Left lung (tissue), 10 donors: ENCODE measurements around the gene OPRM1. TPM values are rescaled to one million over a fixed set of nuclear protein-coding genes. Genes with fewer than 3 reads are reported as not detected.

Experiments
- ATAC-seq: fragments of 200-7000 bp; cut with Tn5 transposase; one replicate; pipeline ENCODE4 v1.9.1; 2020; ENCODE audit warnings: moderate library complexity
- DNase-seq, 4 donors: peaks; one replicate each; pipeline ENCODE4 v3.0.0-alpha.2; 2013 to 2020
- H3K27ac ChIP-seq, 2 donors: fragments of 200-600 bp; sonication (generic) in 1 of 2; one replicate each; pipeline versions ENCODE4 v1.5.0 to v1.8.0; 2020 to 2021
- H3K27me3 ChIP-seq, 2 donors: fragments of 200-600 bp; sonication (generic) in 1 of 2; one replicate each; pipeline versions ENCODE4 v1.5.0 to v1.8.0; 2020 to 2021
- H3K36me3 ChIP-seq, 2 donors: fragments of 200-600 bp; sonication (generic) in 1 of 2; one replicate each; pipeline versions ENCODE4 v1.5.0 to v1.8.0; 2020 to 2021
- H3K4me1 ChIP-seq, 2 donors: fragments of 200-600 bp; one replicate each; pipeline ENCODE4 v1.8.0; 2021
- H3K4me3 ChIP-seq, 2 donors: fragments of 200-600 bp; sonication (generic) in 1 of 2; one replicate each; pipeline versions ENCODE4 v1.5.0 to v1.8.0; 2020 to 2021; ENCODE audit warnings: mild to moderate bottlenecking in 1 of 2
- H3K9me3 ChIP-seq, 2 donors: fragments of 200-600 bp; sonication (generic) in 1 of 2; one replicate each; pipeline versions ENCODE4 v1.5.0 to v1.8.0; 2020 to 2021
- intact Hi-C, 2 donors: fragments of 100-400 bp; cut with DNase I; formaldehyde crosslinking; loops; one replicate each; pipeline versions ENCODE4 v1.11.2 to v1.14.2; 2022
- polyA plus RNA-seq, 6 donors: library from polyadenylated mRNA; unstranded; fragments of 120-200 nt; gene quantifications; one replicate each; pipeline ENCODE4 v1.2.1, GENCODE V29; 2013; ENCODE audit not compliant: insufficient read length in 6 of 6
- total RNA-seq, 2 donors: library from RNA; stranded (reverse); fragmentation: NEBNext Ultra II Directional; extraction: Animal tissue kit (Norgen Biotek cat#: 25700); gene quantifications; one replicate each; pipeline ENCODE4 v1.2.1, GENCODE V29; 2021
- TF ChIP-seq, protein P1 (sequence below), 2 donors: fragments of 200-600 bp; sonication (generic) in 1 of 2; IDR thresholded peaks; one replicate each; pipeline versions ENCODE4 v1.5.0 to v1.8.0; 2021; ENCODE audit warnings: antibody characterized with exemption in 2 of 2
- donor health status: DM: no; HTN: yes; CAD: no.
- donor health status: DM: no; HTN: no; CAD: no.

OPRM1 gene
- total and polyA plus RNA-seq, 8 donors: not detected

DNA sequence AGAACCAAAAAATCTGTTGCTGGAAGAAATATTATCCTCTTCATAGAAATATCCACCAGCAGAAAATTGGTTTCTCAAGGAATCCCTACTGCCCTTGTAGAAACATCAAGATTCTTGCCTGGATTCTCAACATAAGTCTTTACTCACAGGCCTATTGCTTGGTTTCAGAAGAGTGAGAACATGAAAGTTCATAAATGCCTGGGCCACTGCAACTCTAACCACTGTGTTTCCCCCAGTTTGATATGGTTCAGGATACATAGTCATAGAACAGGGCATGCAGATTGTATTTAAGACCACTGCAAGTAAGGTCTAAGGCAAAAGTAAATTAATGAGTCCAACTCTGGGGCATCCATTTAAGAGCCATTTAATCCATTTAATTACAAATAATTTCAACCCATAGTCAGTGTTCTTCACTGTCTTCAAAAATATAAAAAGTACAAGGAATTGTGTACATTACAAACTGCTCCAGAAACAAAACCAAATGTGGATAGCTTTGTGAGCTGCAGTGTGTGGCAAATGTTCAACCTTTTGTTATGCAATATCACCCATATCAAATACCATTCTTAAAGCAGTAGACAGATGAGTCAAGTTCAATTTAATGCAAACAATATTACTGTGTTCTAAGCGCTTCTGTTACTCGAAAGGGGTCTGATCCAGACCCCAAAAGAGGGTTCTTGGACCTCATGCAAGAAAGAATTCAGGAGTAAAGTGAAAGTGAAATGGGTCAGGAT, 83.3 kb downstream of the OPRM1 start:
- intact Hi-C loops: no loop called here
- H3K9me3 ChIP-seq: peaks cover 0 to 4% of the 10 kb centered on the region in 2 donors
- no peak for DNase-seq
- H3K4me1 ChIP-seq: peaks cover 0 to 10% of the 10 kb centered on the region in 2 donors
- no peaks in the 10 kb centered on the region for H3K36me3 ChIP-seq
- no peak overlapping the region for H3K4me3 ChIP-seq
- no peak for ATAC-seq
- TF ChIP-seq, protein P1, sequence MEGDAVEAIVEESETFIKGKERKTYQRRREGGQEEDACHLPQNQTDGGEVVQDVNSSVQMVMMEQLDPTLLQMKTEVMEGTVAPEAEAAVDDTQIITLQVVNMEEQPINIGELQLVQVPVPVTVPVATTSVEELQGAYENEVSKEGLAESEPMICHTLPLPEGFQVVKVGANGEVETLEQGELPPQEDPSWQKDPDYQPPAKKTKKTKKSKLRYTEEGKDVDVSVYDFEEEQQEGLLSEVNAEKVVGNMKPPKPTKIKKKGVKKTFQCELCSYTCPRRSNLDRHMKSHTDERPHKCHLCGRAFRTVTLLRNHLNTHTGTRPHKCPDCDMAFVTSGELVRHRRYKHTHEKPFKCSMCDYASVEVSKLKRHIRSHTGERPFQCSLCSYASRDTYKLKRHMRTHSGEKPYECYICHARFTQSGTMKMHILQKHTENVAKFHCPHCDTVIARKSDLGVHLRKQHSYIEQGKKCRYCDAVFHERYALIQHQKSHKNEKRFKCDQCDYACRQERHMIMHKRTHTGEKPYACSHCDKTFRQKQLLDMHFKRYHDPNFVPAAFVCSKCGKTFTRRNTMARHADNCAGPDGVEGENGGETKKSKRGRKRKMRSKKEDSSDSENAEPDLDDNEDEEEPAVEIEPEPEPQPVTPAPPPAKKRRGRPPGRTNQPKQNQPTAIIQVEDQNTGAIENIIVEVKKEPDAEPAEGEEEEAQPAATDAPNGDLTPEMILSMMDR (IDR thresholded peaks at IDR 0.05): no peak
- H3K27ac ChIP-seq: no peak overlapping the region
- H3K27me3 ChIP-seq: no peaks in the 10 kb centered on the region

DNA sequence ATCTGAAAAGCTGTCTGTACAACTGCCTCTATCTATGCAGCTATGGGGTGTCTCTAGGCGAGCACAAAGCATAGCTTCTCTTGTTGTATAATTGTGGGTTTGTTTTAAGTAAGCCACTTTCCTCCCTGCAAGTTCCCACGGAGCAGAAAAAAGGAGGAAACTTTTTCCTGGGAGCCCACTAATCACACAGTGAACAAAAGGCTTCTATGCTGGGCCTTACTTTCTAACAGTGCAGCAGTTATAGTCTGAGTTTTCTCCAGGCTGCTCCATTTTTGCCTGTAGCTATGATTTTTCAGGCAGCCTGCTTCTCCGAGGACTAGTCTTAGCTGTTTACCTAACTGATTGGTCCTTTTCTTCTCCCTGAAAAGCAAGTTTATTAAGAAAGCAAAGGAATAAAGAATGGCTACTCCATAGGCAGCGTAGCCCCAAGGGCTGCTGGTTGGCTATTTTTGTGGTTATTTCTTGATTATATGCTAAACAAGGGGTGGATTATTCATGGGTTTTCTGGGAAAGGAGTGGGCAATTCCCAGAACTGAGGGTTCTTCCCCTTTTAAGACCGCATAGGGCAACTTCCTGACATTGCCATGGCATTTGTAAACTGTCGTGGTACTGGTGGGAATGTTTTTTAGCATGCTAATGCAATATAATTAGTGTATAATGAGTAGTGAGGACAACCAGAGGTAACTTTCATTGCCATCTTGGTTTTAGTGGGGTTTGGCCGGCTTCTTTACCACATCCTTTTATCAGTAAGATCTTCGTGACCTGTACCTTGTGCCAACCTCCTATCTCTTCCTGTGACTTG, 84.3 kb downstream of the OPRM1 start:
- intact Hi-C loops: no loop called here
- H3K27ac ChIP-seq: no peak overlapping the region
- TF ChIP-seq, protein P1 (IDR thresholded peaks at IDR 0.05): no peak
- H3K4me1 ChIP-seq: peaks cover 0 to 10% of the 10 kb centered on the region in 2 donors
- ATAC-seq: no peak
- H3K9me3 ChIP-seq: peaks cover 0 to 4% of the 10 kb centered on the region in 2 donors
- H3K36me3 ChIP-seq: no peaks in the 10 kb centered on the region
- no peak for DNase-seq
- H3K4me3 ChIP-seq: no peak overlapping the region
- no peaks in the 10 kb centered on the region for H3K27me3 ChIP-seq

DNA sequence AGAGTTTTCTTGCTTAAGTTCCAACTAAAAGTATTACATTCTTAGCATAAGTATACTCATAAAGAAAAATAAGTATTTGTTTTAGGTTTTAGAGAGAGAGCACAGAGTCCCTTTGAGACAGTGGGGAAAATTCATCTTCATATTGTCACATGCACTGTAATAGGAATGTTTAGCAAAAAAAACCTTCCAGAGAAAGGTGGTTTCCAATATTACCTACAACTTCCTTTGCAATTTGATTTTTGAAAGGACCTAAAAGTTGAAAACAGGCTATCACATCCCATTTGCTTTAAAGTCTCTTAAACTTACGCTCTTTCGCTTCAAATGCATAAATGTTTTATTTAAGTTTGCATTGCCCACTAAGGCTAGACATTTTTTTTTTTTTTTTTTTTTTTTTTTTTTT, 86.4 kb downstream of the OPRM1 start:
- intact Hi-C loops: no loop called here
- no peaks in the 10 kb centered on the region for H3K27me3 ChIP-seq
- peak overlapping the region in 1 of 2 donors; percentile 48 for H3K27ac ChIP-seq
- no peak overlapping the region for H3K4me3 ChIP-seq
- ATAC-seq (no peak), DNase-seq (no peak)
- TF ChIP-seq, protein P1 (IDR thresholded peaks at IDR 0.05): no peak
- H3K36me3 ChIP-seq: no peaks in the 10 kb centered on the region
- H3K9me3 ChIP-seq: peaks cover 0 to 4% of the 10 kb centered on the region in 2 donors
- peaks cover 0 to 10% of the 10 kb centered on the region in 2 donors for H3K4me1 ChIP-seq

DNA sequence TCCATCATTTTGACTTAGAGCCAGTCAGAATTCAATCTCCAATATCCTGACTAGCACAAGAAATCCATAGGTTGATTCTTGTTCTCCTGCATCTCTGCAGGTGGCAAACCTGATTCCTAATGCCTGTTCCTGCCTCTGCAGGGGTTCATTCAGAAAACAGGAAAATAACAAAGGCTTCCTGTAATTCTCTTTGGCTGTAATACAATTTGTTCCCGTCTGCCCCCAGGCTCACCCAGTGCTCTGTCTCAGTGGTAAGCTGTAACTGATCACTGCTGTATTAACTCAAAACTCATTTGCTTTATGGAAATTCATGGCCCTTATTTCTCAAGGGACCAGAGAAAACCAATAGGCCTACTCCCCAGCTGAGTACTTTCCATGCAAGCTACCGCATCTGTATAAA, 88.6 kb downstream of the OPRM1 start:
- no peaks in the 10 kb centered on the region for H3K27me3 ChIP-seq
- peaks cover 0 to 10% of the 10 kb centered on the region in 2 donors for H3K4me1 ChIP-seq
- peaks cover 0 to 1% of the 10 kb centered on the region in 2 donors for H3K9me3 ChIP-seq
- DNase-seq (no peak), ATAC-seq (no peak)
- TF ChIP-seq, protein P1 (IDR thresholded peaks at IDR 0.05): no peak
- intact Hi-C loops: no loop called here
- H3K27ac ChIP-seq: no peak overlapping the region
- H3K4me3 ChIP-seq: no peak overlapping the region
- H3K36me3 ChIP-seq: no peaks in the 10 kb centered on the region

DNA sequence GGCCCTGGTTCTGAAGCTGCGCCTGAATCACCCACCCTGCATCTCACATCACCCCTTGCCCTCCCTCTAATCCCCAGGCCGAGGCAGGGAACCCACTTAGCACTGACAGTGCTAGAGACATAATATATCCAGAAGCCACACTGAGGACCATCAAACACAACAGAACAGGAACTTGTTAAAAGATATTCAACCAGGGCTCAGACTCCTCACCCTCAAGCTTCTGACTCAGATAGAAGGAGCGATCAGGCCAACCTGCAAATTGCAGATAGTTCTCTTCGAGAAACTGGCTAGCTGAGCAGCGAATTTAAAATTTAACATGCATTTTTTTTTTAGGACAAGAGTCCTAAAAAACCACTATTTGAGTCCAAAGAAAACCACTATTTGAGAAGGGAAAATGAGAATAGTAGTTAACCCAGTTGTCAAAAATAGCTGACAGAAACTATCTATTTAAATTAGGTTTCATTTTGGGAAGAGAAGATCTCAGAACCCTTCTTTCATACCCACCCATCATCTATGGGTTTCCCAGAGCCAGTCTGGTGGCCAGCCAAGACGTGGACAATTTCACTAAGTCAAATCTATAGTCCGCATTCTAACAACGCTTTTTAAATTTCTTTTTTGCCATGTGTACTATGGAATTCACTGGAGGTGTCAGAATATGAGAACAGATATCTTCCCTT, 95.6 kb downstream of the OPRM1 start:
- Histone ChIP-seq H3K27me3 (no peaks in the 10 kb centered on the region), H3K4me3 (no peak overlapping the region), H3K4me1 (peaks cover 0 to 3% of the 10 kb centered on the region in 2 donors), H3K27ac (no peak overlapping the region), H3K36me3 (no peaks in the 10 kb centered on the region), H3K9me3 (no peaks in the 10 kb centered on the region)
- intact Hi-C loops: no loop called here
- TF ChIP-seq, protein P1 (IDR thresholded peaks at IDR 0.05): no peak
- ATAC-seq (no peak), DNase-seq (no peak)
